ENCODE measurements around the gene TCTN3.

- TF ChIP-seq CTCF (IDR thresholded peaks at IDR 0.05) (no peak), POLR2A (IDR thresholded peaks at IDR 0.05) (no peak)
These were observed 4.7 kb upstream of the TCTN3 start for GRCh38 chr10:95698415-95698814.

Measured in suprapubic skin (tissue), 3 donors.